Keratinocyte (primary cell): Measurements from ENCODE around the gene MICAL3. TPM values are rescaled to one million over a fixed set of nuclear protein-coding genes. Genes with fewer than 3 reads are reported as not detected.

ENCODE experiments used
- DNase-seq: peaks from one replicate; pipeline ENCODE4 v3.0.0-alpha.2; 2011; ENCODE audit warnings: low read depth, missing footprints, low spot score
- FAIRE-seq: peaks from 2 replicates; lab custom pipeline; 2011; peaks lifted over from hg19 to GRCh38; lab: Jason Lieb, UNC
- H2AFZ ChIP-seq: 2 replicates; pipeline ENCODE4 v1.6.0; 2012; ENCODE audit warnings: low read length, control low read depth, inconsistent platforms; ENCODE audit not compliant: control insufficient read depth
- H3K27ac ChIP-seq: 2 replicates; pipeline ENCODE4 v1.5.1; 2011; ENCODE audit warnings: low read length; ENCODE audit not compliant: control insufficient read depth, insufficient read depth
- H3K27me3 ChIP-seq: 3 replicates; pipeline ENCODE4 v1.6.0; 2011; ENCODE audit warnings: low read length; ENCODE audit not compliant: control insufficient read depth, insufficient read depth; ENCODE audit errors: extremely low read depth
- H3K36me3 ChIP-seq, 2 experiments: 2 replicates in 1 of 2; 3 replicates in 1 of 2; pipeline ENCODE4 v1.5.1; 2011; ENCODE audit warnings: low read length in 2 of 2, mild to moderate bottlenecking in 1 of 2; ENCODE audit not compliant: control insufficient read depth in 2 of 2, insufficient read depth in 2 of 2; ENCODE audit errors: extremely low read depth in 1 of 2
- H3K4me1 ChIP-seq: 3 replicates; pipeline ENCODE4 v1.5.1; 2011; ENCODE audit warnings: low read length; ENCODE audit not compliant: control insufficient read depth, insufficient read depth; ENCODE audit errors: extremely low read depth
- H3K4me2 ChIP-seq: 3 replicates; pipeline ENCODE4 v1.6.0; 2011; ENCODE audit warnings: low read depth, low read length; ENCODE audit not compliant: control insufficient read depth, insufficient read depth; ENCODE audit errors: extremely low read depth
- H3K4me3 ChIP-seq, 3 experiments: fragments of 200-600 bp in 1 of 3; sonication (generic) in 1 of 3; 2 replicates in 2 of 3; 3 replicates in 1 of 3; pipeline ENCODE4 v1.5.1; 2011 to 2016; ENCODE audit warnings: low read length in 3 of 3, mild to moderate bottlenecking in 3 of 3, control low read depth in 2 of 3, inconsistent platforms in 1 of 3, low read depth in 1 of 3, mixed read lengths in 1 of 3, mixed run types in 1 of 3, moderate library complexity in 1 of 3; ENCODE audit not compliant: control insufficient read depth in 2 of 3, insufficient read depth in 2 of 3; ENCODE audit errors: extremely low read depth in 1 of 3
- H3K79me2 ChIP-seq: 2 replicates; pipeline ENCODE4 v1.6.0; 2012; ENCODE audit warnings: low read length; ENCODE audit not compliant: control insufficient read depth, insufficient read depth
- H3K9ac ChIP-seq: 3 replicates; pipeline ENCODE4 v1.6.0; 2011; ENCODE audit warnings: low read length; ENCODE audit not compliant: control insufficient read depth, insufficient read depth; ENCODE audit errors: extremely low read depth
- H3K9me1 ChIP-seq: 3 replicates; pipeline ENCODE4 v1.6.0; 2011; ENCODE audit warnings: low read length; ENCODE audit not compliant: control insufficient read depth, insufficient read depth; ENCODE audit errors: extremely low read depth
- H3K9me3 ChIP-seq: 2 replicates; pipeline ENCODE4 v1.5.1; 2012; ENCODE audit warnings: low read depth, low read length; ENCODE audit not compliant: control insufficient read depth
- H4K20me1 ChIP-seq: 3 replicates; pipeline ENCODE4 v1.6.0; 2011; ENCODE audit warnings: low read length; ENCODE audit not compliant: control insufficient read depth, insufficient read depth; ENCODE audit errors: extremely low read depth
- CTCF ChIP-seq, 3 experiments: IDR thresholded peaks in 1 of 3; conservative IDR thresholded peaks in 1 of 3; optimal IDR thresholded peaks in 1 of 3; 2 replicates in 2 of 3; 3 replicates in 1 of 3; pipeline versions ENCODE3 to v1.5.1; 2011; ENCODE audit warnings: low read length in 3 of 3, mild to moderate bottlenecking in 3 of 3, moderate library complexity in 2 of 3, control low read depth in 1 of 3, inconsistent platforms in 1 of 3; ENCODE audit not compliant: insufficient read depth in 2 of 3; ENCODE audit errors: extremely low read depth in 1 of 3
- EZH2 ChIP-seq: IDR thresholded peaks from one replicate; pipeline ENCODE4 v1.6.1; 2012; ENCODE audit warnings: inconsistent platforms, mild to moderate bottlenecking, low read length, moderate library complexity
- dilution Hi-C: fragments of 300-500 bp; cut with MboI; formaldehyde crosslinking; loops from one replicate; pipeline ENCODE4 v1.7.0; 2020; ENCODE audit warnings: low sequenced_read_pairs; ENCODE audit not compliant: extremely low pct_ligation_motif_present
- polyA plus RNA-seq, 5 experiments: library from polyadenylated mRNA; depleted of rRNA in 3 of 5; stranded (reverse) in 3 of 5; stranded (forward) in 1 of 5; unstranded in 1 of 5; fragments of >200 nt; gene quantifications; 1 replicate in 1 of 5; 2 replicates in 3 of 5; 3 replicates in 1 of 5; pipeline versions ENCODE4 v1.2.1 to v1.2.3, GENCODE V29; 2011 to 2012; ENCODE audit warnings: missing spikeins in 2 of 5, low read depth in 1 of 5, low replicate concordance in 1 of 5

The MICAL3 gene
- polyA plus RNA-seq, 1 donor (not counting 4 experiments of a cell fraction or from before 2014, with no cell fraction given) = 27.9 TPM

- Histone ChIP-seq H3K27ac (no peak overlapping the region), H3K4me2 (no peak overlapping the region), H3K9me3 (no peaks in the 10 kb centered on the region), H3K36me3 (peaks cover 0 to 9% of the 10 kb centered on the region in 2 experiments), H3K9me1 (peaks cover 2% of the 10 kb centered on the region), H3K9ac (no peak overlapping the region), H4K20me1 (peaks cover 19% of the 10 kb centered on the region), H3K27me3 (no peaks in the 10 kb centered on the region), H3K4me3 (no peak overlapping the region), H3K4me1 (no peaks in the 10 kb centered on the region), H2AFZ (no peak overlapping the region), H3K79me2 (peaks cover 95% of the 10 kb centered on the region)
- FAIRE-seq (no peak), DNase-seq (no peak)
- dilution Hi-C loops = no loop called here
- TF ChIP-seq CTCF (optimal IDR thresholded peaks at IDR 0.05 in 1 of 3, IDR thresholded peaks at IDR 0.05 in 1 of 3, conservative IDR thresholded peaks at IDR 0.05 in 1 of 3; ENCODE audit: extremely low read depth in 1 of 3, insufficient read depth in 2 of 3, low read length in 3 of 3) = no peak
- TF ChIP-seq EZH2 = no peak
These were observed 71.2 kb downstream of the MICAL3 start for GRCh38 chr22:17953147-17953546.

GRCh38 chr22:17952273-17952801 is 72.0 kb downstream of the MICAL3 start:
- TF ChIP-seq CTCF (optimal IDR thresholded peaks at IDR 0.05 in 1 of 3, IDR thresholded peaks at IDR 0.05 in 1 of 3, conservative IDR thresholded peaks at IDR 0.05 in 1 of 3; ENCODE audit: extremely low read depth in 1 of 3, insufficient read depth in 2 of 3, low read length in 3 of 3) = no peak
- TF ChIP-seq EZH2 = no peak
- H2AFZ ChIP-seq = no peak overlapping the region
- FAIRE-seq (no peak), DNase-seq (no peak)
- no peaks in the 10 kb centered on the region for H3K27me3 ChIP-seq
- peaks cover 95% of the 10 kb centered on the region for H3K79me2 ChIP-seq
- H3K4me1 ChIP-seq = peaks cover 6% of the 10 kb centered on the region
- H4K20me1 ChIP-seq = peaks cover 18% of the 10 kb centered on the region
- no peak overlapping the region for H3K27ac ChIP-seq
- H3K4me3 ChIP-seq = no peak overlapping the region
- H3K4me2 ChIP-seq = no peak overlapping the region
- no peak overlapping the region for H3K9ac ChIP-seq
- H3K36me3 ChIP-seq = peaks cover 0 to 7% of the 10 kb centered on the region in 2 experiments
- no peaks in the 10 kb centered on the region for H3K9me3 ChIP-seq
- dilution Hi-C loops = no loop called here
- peaks cover 2% of the 10 kb centered on the region for H3K9me1 ChIP-seq
